GM12878 (cell line): ENCODE measurements around the gene FDPS. TPM values are rescaled to one million over a fixed set of nuclear protein-coding genes. Genes with fewer than 3 reads are reported as not detected.

ENCODE experiments used
- ATAC-seq: fragments of 200-7000 bp; cut with Tn5 transposase; 3 replicates; pipeline ENCODE4 v1.9.1; 2020; ENCODE audit warnings: mild to moderate bottlenecking, moderate library complexity
- BruUV-seq: library from RNA; stranded (reverse); fragments of 400-500 nt; replicated peaks from 2 replicates; lab custom pipeline; 2021; lab: Mats Ljungman, UMichigan
- CTCF ChIA-PET: fragments of 300-600 bp; sonication (Branson Sonifier 250); formaldehyde crosslinking; extraction: SDS; loops from one replicate; lab custom pipeline; 2021; ENCODE audit warnings: inconsistent platforms; lab: Yijun Ruan, JAX
- POLR2A ChIA-PET: fragments of 350-600 bp; formaldehyde crosslinking; extraction: SDS; loops from one replicate; lab custom pipeline; 2021; ENCODE audit warnings: inconsistent platforms; lab: Charles Lee
- RAD21 ChIA-PET: fragments of 300-600 bp; sonication (Branson Sonifier 250); formaldehyde crosslinking; loops from one replicate; lab custom pipeline; 2023; ENCODE audit warnings: antibody characterized with exemption; ENCODE audit not compliant: unreplicated experiment; lab: Charles Lee
- SMC1A ChIA-PET: fragments of 300-600 bp; sonication (Branson Sonifier 250); formaldehyde crosslinking; loops from one replicate; lab custom pipeline; 2023; ENCODE audit not compliant: unreplicated experiment, uncharacterized antibody; lab: Charles Lee
- DNase-seq: peaks from one replicate; pipeline ENCODE4 v3.0.0-alpha.2; 2011; ENCODE audit warnings: low read depth, low spot score
- FAIRE-seq: peaks from 3 replicates; lab custom pipeline; 2011; peaks lifted over from hg19 to GRCh38; lab: Jason Lieb, UNC
- H2AFZ ChIP-seq: 2 replicates; pipeline ENCODE4 v1.6.0; 2011; ENCODE audit warnings: low read depth, low read length, control low read depth; ENCODE audit not compliant: control insufficient read depth
- H3K27ac ChIP-seq: 2 replicates; pipeline ENCODE4 v1.5.1; 2011; ENCODE audit warnings: control low read depth; ENCODE audit not compliant: control insufficient read depth, insufficient read depth
- H3K27me3 ChIP-seq, 2 experiments: replicated peaks in 1 of 2; 2 replicates each; pipeline versions ENCODE4 v1.6.0 to v1.6.1; 2011; ENCODE audit warnings: low read length in 1 of 2; ENCODE audit not compliant: control insufficient read depth in 2 of 2, insufficient read depth in 2 of 2
- H3K36me3 ChIP-seq, 2 experiments: 2 replicates each; pipeline ENCODE4 v1.5.1; 2011; ENCODE audit warnings: low read length in 1 of 2; ENCODE audit not compliant: control insufficient read depth in 2 of 2, insufficient read depth in 2 of 2
- H3K4me1 ChIP-seq: 2 replicates; pipeline ENCODE4 v1.6.1; 2011; ENCODE audit warnings: mild to moderate bottlenecking, low read length, moderate library complexity, mixed read lengths; ENCODE audit not compliant: control insufficient read depth, insufficient read depth
- H3K4me2 ChIP-seq: 2 replicates; pipeline ENCODE4 v1.6.0; 2011; ENCODE audit warnings: control low read depth; ENCODE audit not compliant: control insufficient read depth, insufficient read depth
- H3K4me3 ChIP-seq: fragments of 200-600 bp; sonication (generic); 2 replicates; pipeline ENCODE4 v1.5.1; 2016
- H3K79me2 ChIP-seq: 2 replicates; pipeline ENCODE4 v1.6.0; 2011; ENCODE audit warnings: low read length; ENCODE audit not compliant: control insufficient read depth, insufficient read depth
- H3K9ac ChIP-seq: 2 replicates; pipeline ENCODE4 v1.8.0; 2011; ENCODE audit warnings: low read length, control low read depth, mixed read lengths; ENCODE audit not compliant: control insufficient read depth, insufficient read depth
- H3K9me3 ChIP-seq: replicated peaks from 3 replicates; pipeline ENCODE4 v1.5.1; 2011; ENCODE audit warnings: mild to moderate bottlenecking, low read length; ENCODE audit not compliant: control insufficient read depth, insufficient read depth
- H4K20me1 ChIP-seq: 2 replicates; pipeline ENCODE4 v1.6.0; 2011; ENCODE audit not compliant: control insufficient read depth, insufficient read depth
- CHD2 ChIP-seq: IDR thresholded peaks from 2 replicates; pipeline ENCODE4 v1.6.1; 2011; ENCODE audit warnings: low read depth, low read length, improper control_type of control experiment, borderline replicate concordance
- ETV6 ChIP-seq, 2 experiments: fragments of 450-650 bp in 1 of 2; IDR thresholded peaks in 1 of 2; conservative IDR thresholded peaks in 1 of 2; 2 replicates each; pipeline ENCODE4 v1.6.1; 2014; ENCODE audit warnings: antibody characterized with exemption in 1 of 2, borderline replicate concordance in 1 of 2, low read depth in 1 of 2, mild to moderate bottlenecking in 1 of 2, moderate library complexity in 1 of 2
- HDAC6 ChIP-seq: fragments of 200-600 bp; sonication (generic); IDR thresholded peaks from one replicate; pipeline ENCODE4 v1.8.0; 2017; ENCODE audit warnings: antibody characterized with exemption; ENCODE audit not compliant: unreplicated experiment
- MYC ChIP-seq: IDR thresholded peaks from 2 replicates; pipeline ENCODE4 v1.6.1; 2011; ENCODE audit warnings: mild to moderate bottlenecking, low read length, moderate library complexity, inconsistent platforms; ENCODE audit not compliant: insufficient read depth, insufficient replicate concordance, insufficient read length, severe bottlenecking
- NFXL1 ChIP-seq: fragments of 450-650 bp; IDR thresholded peaks from 2 replicates; pipeline ENCODE4 v1.6.1; 2017; ENCODE audit warnings: antibody characterized with exemption, mild to moderate bottlenecking, borderline replicate concordance
- POLR2A ChIP-seq: IDR thresholded peaks from 2 replicates; pipeline ENCODE4 v1.6.1; 2011; ENCODE audit warnings: low read depth, mild to moderate bottlenecking, low read length
- SMAD5 ChIP-seq: IDR thresholded peaks from 2 replicates; pipeline ENCODE4 v1.6.1; 2016; ENCODE audit warnings: antibody characterized with exemption, low read depth
- ZSCAN29 ChIP-seq: fragments of 450-650 bp; IDR thresholded peaks from 2 replicates; pipeline ENCODE4 v1.6.1; 2017; ENCODE audit warnings: mild to moderate bottlenecking, moderate library complexity
- WGBS: methylation state at CpG from one replicate; pipeline ENCODE4 v1.1.6; 2016; ENCODE audit warnings: low lambda C conversion rate; ENCODE audit not compliant: insufficient replicate concordance, insufficient coverage; ENCODE audit errors: missing lambda C conversion rate; 5-methylcytosine and 5-hydroxymethylcytosine counted together
- in situ Hi-C: fragments of 300-500 bp; cut with MboI; formaldehyde crosslinking; loops from 9 replicates; pipeline ENCODE4 v1.14.3; 2018; ENCODE audit warnings: mixed read lengths
- intact Hi-C: fragments of 100-400 bp; cut with micrococcal nuclease; formaldehyde crosslinking; loops from one replicate; pipeline ENCODE4 v1.14.2; 2022; ENCODE audit not compliant: unreplicated experiment
- polyA plus RNA-seq, 11 experiments: library from polyadenylated mRNA; depleted of rRNA in 4 of 11; unstranded in 6 of 11; stranded (reverse) in 5 of 11; fragments of >200 nt; fragmentation: Nextera tagmentation in 4 of 11; fragmentation: Illumina TruSeq in 1 of 11; extraction: Ambion mirVana in 4 of 11; extraction: Trizol in 1 of 11; gene quantifications; 1 replicate in 1 of 11; 2 replicates in 10 of 11; pipeline versions ENCODE4 v1.2.1 to v1.2.3, GENCODE V29; 2011 to 2016; ENCODE audit warnings: inconsistent platforms in 2 of 11, missing spikeins in 2 of 11, low read depth in 1 of 11
- total RNA-seq, 4 experiments: library from RNA; depleted of rRNA in 3 of 4; stranded (reverse); fragments of >200 nt in 3 of 4; fragmentation: Illumina TruSeq in 1 of 4; extraction: Trizol in 1 of 4; gene quantifications; 2 replicates each; pipeline versions ENCODE4 v1.2.1 to v1.2.3, GENCODE V29; 2013 to 2021

The FDPS gene
- total and polyA plus RNA-seq, 10 of the 15 experiments (the other 5 are each of a cell fraction or from before 2014, with no cell fraction given), result 405 to 1,156 (median 487) TPM

GRCh38 chr1:155294520-155295182 is 14.0 kb upstream of the FDPS start:
- ChIA-PET CTCF (no interaction called here), POLR2A (no interaction called here), RAD21 (no interaction called here), SMC1A (no interaction called here)
- in situ Hi-C loops, result no loop called here
- DNase-seq, result no peak
- H3K9me3 ChIP-seq, result no peaks in the 10 kb centered on the region
- no peak overlapping the region for H2AFZ ChIP-seq
- no peaks in the 10 kb centered on the region for H3K79me2 ChIP-seq
- no peak overlapping the region for H3K4me2 ChIP-seq
- ATAC-seq, result no peak
- H3K36me3 ChIP-seq, result no peaks in the 10 kb centered on the region
- intact Hi-C loops, result no loop called here
- H3K27me3 ChIP-seq, result no peaks in the 10 kb centered on the region; a peak in 1 of 4 replicates
- no peak overlapping the region for H3K4me3 ChIP-seq
- no TSS peak for BruUV-seq
- no peak for FAIRE-seq
- H3K4me1 ChIP-seq, result peaks cover 3% of the 10 kb centered on the region; the same call in 1 of the 2 replicates
- TF ChIP-seq SMAD5 (no peak), MYC (no peak)
- WGBS, result 58% methylated on average over 43 of the region's 46 CpGs
- no peak overlapping the region for H3K27ac ChIP-seq
- H4K20me1 ChIP-seq, result no peaks in the 10 kb centered on the region
- H3K9ac ChIP-seq, result no peak overlapping the region

GRCh38 chr1:155295183-155295941 is 13.3 kb upstream of the FDPS start:
- POLR2A ChIA-PET, result no interaction called here
- intact Hi-C loops, result no loop called here
- CTCF ChIA-PET, result no interaction called here

More at GRCh38 chr1:155295183-155295941, 13.3 kb upstream of the FDPS start:
- Histone ChIP-seq H3K9me3 (no peaks in the 10 kb centered on the region), H3K9ac (no peak overlapping the region), H3K36me3 (no peaks in the 10 kb centered on the region), H3K27me3 (no peaks in the 10 kb centered on the region; a peak in 1 of 4 replicates), H3K4me3 (no peak overlapping the region), H3K4me2 (no peak overlapping the region), H3K79me2 (no peaks in the 10 kb centered on the region)
- DNase-seq, result no peak
- SMC1A ChIA-PET, result no interaction called here
- no peak for TF ChIP-seq HDAC6
- TF ChIP-seq NFXL1, result no peak
- TF ChIP-seq ZSCAN29, result no peak
- TF ChIP-seq MYC, result no peak
- no peak for TF ChIP-seq ETV6 (conservative IDR thresholded peaks at IDR 0.05 in 1 of 2, IDR thresholded peaks at IDR 0.05 in 1 of 2; ENCODE audit: borderline replicate concordance in 1 of 2, low read depth in 1 of 2)
- no peak for TF ChIP-seq SMAD5
- no peak for TF ChIP-seq CHD2
- no peak for TF ChIP-seq POLR2A
- TF ChIP-seq, all 136 proteins: peak for 0
- Histone ChIP-seq H2AFZ (no peak overlapping the region), H3K4me1 (peaks cover 3% of the 10 kb centered on the region; the same call in 1 of the 2 replicates), H3K27ac (no peak overlapping the region), H4K20me1 (no peaks in the 10 kb centered on the region)
- no peak for ATAC-seq
- no TSS peak for BruUV-seq
- in situ Hi-C loops, result no loop called here
- 72% methylated on average over 47 of the region's 47 CpGs for WGBS
- RAD21 ChIA-PET, result no interaction called here
- FAIRE-seq, result no peak
